ENCODE data around the gene SETBP1.

SETBP1 gene

DNA sequence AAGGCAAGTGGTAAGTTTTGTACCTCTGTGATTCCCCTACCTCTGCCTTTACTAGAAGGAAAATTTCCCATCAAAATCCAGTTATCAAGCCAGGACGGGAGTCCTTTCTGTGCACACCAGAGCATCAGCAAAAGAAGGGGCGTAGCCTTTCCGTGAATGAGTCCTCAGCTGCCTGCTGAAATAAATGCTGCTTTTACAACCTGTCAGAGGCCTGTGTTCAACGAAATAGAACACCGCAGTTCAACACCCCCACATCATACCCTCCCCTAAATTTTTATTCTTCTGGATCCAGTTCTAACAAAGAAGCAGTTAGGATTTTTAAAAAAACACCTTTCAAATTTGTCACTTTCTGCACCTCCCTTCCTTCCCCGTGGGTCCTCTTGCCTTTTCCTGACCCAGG lies 135.8 kb downstream of the SETBP1 start:
- no peak for DNase-seq (ENCODE audit: low read depth in 2 of 2)

DNA sequence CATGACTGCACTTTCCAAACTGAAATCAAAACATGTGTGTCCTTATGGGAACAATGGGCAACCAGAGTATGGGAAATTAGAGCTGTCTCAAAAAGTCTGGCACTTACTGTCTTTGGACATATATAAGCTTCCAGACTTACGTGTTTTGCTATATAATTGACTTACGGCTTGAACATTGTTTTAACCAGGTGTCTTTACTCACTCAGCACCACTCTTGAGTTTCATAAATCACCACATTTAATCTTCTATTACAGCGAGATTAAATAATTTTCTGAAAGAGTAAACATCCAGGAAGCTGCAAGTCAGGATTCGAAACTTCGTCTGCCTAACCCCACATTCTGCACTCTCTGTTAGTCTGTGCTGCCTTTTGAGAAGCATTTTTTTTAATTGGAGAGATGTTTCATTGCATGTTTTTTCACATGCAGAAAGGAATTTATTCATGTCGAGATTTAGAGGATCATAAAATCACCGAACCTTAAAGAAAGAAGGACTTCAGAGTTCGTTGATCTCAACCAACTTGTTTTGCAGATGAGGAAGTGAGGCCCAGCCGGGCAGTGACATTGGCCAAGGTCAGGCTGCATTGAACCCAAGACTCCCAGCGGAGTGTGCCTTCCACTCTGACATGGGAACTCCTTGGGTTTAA lies 137.3 kb downstream of the SETBP1 start:
- no peak for DNase-seq (ENCODE audit: low read depth in 2 of 2)

DNA sequence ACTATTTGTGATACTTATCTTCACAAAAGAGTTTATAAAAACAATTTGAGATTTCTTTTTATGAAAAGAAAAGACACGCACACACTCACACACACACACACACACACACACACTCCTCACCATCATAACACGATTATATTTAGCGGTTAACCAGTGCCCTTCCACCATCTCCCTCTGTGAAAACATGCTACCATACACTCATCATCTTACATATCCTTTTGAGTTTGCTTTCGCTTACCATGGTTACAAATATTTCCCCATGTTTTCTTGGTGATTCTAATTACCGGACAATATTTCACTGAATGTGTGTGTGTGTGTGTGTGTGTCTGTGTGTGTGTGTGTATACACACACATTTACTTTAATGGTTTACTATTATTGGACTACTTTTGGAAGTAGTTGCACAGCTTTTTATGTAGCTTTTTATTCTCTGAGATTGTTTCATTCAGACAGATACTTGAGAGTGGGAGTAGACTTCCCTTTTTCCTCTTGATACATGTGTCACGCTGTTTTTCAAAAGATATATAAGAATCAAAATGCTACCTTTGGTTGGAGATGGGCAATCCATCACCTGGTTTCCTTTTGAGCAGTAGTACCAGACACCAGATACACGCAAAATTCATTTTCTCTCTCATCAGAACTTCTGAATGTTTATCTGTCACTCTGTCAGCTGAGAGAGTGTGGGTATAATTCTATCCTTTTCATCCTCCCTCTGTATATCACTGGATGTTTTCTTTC lies 138.1 kb downstream of the SETBP1 start:
- no peak for DNase-seq (ENCODE audit: low read depth in 2 of 2)

DNA sequence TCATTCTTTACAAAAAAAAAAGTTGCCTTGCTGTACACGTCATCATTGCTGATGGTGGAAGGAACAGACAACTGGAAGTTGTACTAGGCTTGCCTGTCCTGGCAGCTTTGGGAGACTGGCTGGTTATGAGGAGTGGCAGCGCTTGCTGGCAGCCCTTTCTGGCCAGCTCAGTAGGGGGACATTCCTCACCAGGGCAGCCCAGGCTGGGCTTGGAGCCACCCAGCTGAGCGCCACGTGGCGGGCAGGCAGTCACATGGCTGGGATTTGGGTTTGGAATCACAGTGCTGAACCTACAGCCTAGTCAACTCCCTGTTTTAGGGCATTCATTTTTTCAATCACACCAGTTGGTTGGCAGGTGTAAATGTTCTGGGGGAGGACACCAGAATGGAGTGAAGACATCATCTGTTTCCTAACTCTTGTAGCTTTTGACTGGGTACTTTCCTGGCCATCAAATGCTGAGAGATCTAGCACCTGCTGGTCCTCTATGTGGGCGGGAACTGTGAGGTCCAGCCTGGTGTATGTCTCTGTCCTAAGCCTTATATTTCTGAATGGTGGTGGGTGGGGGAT lies 139.3 kb downstream of the SETBP1 start:
- DNase-seq (ENCODE audit: low read depth in 2 of 2): no peak

DNA sequence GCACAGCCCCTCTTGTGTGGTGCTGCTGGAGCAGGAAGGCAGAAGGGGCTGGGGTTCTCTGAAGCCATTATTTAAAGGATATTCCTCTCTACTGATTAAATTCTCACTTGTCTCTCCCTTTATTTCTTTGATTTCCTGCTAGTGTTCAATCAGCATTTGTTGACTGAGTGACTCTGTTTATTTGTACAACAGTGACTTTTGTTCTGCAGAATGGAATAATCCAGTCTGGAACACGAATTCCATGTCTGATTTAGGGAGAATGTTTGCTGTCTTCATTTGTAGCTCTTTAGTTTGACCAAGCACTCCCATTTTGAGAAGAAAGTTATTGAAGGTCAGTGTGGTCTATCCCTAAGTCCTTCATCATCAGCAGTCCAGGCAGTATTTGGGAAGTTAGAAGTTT lies 141.2 kb downstream of the SETBP1 start:
- no peak for DNase-seq (ENCODE audit: low read depth in 2 of 2)

DNA sequence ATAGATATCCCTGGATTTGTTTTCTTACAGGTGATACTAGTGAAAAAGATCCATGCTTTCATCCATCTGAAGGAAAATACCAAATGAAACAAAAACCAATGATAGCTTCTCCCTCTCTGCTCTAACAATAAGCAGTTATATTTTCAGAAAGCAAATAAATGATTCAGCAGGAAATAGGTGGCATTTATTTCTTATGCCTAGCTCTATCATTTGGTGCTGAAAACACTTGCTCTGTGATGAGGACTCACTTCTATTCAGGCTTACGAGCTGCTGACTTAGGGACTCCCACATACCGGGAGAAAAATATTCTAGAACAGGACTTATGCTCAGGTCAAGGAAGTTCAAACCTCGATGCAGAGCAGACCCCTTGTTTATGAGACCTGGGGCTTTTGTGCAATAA lies 142.6 kb downstream of the SETBP1 start:
- no peak for DNase-seq (ENCODE audit: low read depth in 2 of 2)

DNA sequence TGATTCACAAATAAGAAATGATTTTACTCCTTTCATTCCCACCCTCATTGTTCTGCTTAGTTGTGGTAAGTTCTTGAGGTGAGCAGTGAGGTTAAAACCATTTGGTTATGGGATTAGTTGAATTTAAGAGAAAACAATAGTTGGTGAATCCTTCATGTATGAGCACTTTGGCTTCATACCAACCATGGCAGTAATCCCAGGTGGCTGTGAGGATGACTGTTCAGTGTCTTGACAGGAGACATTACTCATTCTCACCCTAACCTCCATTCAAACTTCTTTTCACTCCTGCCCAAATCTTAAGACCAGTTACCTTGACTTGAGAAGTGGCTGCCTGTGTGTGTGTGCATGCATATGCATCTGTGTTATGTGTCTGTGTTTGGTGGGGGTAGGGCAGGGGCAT lies 143.1 kb downstream of the SETBP1 start:
- no peak for DNase-seq (ENCODE audit: low read depth in 2 of 2)

DNA sequence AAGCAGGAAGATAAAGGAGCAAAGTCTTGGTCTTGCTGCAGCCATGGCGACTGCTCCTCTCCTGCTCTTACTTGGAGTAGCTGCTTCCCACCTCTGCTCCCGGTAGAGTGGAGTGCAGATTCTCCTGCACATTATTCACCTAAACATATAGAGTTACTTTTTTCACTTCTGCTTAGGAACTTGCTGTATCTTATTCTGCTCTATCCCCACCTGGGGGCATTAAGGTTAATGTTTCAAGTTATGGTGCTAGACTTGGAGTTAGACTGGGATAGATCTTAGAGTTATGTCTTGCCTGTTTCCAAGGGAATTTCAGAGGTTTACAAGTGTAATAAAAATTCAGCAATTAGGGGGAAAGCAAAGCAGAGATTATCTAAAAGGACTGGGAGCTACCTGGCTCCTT lies 144.2 kb downstream of the SETBP1 start:
- DNase-seq (ENCODE audit: low read depth in 2 of 2): no peak

DNA sequence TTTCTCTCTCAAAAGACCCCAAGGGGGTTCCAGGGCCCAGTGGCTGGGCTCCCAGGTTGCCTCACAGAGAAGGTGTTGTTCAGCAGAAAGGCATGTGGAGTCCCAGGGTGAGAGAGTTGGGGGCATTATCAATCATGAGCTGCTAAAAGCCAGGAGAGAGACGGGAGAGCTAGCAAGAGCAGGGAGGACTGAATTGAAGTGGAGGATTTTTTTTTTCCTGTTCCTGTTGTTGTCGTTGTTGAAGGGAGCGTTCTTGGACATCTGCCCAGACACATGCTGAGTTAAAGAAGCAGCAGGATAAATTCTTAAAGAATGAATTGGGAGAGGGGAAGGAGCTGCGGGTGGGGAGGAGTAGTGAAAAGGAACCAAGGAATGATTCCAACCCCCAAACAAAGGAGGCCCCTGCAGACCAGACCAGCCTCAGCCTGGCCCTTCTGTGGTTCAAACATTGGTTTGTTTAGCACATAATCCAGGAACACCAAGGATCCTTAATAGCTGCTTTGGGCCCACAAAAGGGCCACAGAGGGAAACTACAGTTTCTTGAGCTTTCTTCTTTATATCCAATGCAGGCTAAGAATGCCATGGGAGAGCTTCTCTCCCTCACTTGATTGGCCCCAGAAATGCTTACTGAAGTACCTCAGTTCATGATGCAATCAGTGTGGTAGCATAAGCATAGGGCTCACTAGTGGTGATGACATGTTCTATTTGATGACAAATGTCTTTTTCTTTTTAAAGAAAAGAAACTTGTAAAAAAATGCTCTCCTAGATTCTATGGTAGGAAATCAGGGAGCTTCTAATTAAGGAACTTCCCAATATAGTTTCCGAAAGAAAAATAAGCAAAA lies 146.0 kb downstream of the SETBP1 start:
- no peak for DNase-seq (ENCODE audit: low read depth in 2 of 2)

DNA sequence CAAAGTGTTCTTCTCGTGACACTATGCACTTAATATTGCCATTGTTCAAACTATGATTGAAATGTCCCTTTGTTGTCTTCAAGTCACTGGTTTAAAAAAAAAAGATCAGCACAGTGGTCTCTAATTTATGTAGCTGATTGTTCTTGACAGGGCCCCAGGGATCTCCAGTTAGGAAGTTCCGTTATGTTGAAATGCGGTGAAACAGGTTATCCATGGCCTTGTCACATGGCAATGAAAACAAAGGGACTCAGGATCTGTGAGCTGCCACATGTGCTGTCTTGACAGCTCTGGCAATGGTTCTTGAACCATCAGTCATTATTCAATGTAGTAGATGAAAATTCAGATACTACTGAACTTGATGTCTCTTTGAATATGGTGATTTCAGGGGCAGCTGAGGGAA lies 147.4 kb downstream of the SETBP1 start:
- DNase-seq (ENCODE audit: low read depth in 2 of 2): no peak

DNA sequence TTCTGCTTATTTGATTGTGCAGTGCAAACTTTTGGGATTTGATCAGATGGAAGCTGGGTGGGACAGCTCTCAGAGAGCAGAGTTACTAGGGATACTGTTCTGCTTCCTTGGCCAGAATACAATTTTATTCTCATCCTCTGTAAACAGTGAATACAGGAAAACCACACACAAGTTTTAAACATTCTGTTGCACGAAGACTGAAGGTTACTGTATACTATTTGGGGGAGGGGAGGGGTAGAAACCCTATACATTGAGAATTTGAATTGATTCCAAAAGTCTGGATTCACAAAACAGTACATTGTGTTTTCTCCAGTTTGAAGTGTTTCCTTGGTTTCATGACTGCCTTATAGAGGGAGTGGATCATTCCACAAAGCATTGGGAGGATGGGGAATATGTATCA lies 149.9 kb downstream of the SETBP1 start:
- DNase-seq (ENCODE audit: low read depth in 2 of 2): no peak

DNA sequence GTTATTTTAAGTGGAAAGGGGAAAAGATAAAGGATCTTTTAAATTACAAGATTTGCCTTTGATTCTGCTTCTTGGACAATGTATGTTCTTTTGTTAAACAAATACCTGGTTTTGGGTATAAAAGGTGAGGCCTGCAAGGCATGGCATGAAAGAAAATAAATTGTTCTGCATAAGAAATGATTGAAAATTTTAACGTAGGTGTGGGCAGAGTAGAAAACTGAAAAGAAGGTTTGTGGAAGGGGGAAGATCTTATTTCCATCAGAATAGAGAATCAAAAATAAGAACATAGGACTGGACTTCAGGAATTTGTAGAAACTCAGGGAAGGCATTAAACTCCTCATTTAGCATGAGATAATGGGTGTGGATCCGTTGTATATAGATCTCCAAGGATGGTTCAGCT lies 153.1 kb downstream of the SETBP1 start:
- DNase-seq (ENCODE audit: low read depth in 2 of 2): no peak

DNA sequence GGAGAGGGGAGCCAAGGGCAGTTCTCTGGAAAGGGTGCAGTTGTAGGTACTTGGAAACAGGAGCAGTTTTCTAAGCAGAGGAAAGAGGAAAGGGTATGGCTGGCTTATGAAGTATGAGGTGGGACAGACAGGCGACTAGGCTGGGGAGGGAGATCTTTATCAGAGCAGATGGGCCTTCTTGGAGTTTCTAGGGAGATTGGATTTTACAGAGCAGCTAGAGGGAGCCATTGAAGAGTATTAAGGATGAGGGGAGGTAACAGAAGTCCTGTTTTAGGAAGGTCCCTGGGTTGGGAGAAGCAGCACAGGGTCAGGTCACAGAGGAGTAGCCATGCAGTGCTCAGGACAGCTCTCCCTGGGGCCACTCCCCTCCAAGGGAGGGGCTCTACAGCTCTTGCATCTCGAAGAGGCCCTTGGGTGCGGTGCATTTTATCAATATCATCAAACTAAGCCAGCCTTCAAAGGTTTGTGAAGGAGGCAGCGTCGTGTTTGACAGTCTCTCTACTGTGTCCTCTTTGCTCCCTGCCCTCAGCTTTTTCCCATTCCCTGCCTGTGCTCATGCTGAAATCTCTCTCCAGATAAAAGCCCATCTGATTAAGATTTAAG lies 154.3 kb downstream of the SETBP1 start:
- no peak for DNase-seq (ENCODE audit: low read depth in 2 of 2)

DNA sequence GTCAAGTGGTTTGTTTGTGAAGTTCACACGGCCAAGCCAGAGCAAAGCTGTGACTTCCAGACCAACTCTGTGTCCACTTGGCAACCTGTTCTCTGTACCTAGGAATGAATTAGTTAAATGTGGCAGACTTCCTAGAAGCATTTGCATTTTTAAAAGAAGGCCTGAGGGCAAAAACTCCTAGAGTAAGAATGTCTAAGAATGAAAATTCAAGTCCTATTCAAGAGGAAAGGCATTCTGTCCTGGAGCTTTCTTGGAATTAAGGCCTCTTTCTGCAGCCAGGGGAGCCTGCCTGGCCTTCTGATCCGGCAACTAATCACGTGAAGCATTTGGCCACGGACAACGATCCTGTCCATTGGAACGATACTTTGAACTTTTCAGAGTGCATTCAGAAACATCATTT lies 155.0 kb downstream of the SETBP1 start:
- DNase-seq (ENCODE audit: low read depth in 2 of 2): no peak

DNA sequence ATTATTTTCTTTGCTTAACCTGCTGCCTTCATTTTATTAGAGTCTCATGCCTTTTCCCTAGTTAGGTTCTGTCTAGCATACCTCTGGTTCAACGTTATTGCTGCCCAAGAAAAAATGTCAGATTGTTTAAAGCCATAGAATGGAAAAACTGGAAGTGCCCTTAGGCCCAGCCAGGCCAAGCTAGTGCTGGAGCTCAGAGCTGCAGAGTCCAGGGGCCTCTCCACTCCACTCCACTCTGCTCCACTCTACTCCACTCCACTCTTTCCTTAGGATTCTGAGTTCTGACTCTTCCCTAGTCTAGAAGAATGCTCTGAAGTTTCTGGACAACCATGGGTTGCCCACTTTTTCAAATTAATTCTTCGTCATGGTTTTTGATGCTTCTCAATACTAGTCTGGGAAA lies 155.6 kb downstream of the SETBP1 start:
- no peak for DNase-seq (ENCODE audit: low read depth in 2 of 2)

DNA sequence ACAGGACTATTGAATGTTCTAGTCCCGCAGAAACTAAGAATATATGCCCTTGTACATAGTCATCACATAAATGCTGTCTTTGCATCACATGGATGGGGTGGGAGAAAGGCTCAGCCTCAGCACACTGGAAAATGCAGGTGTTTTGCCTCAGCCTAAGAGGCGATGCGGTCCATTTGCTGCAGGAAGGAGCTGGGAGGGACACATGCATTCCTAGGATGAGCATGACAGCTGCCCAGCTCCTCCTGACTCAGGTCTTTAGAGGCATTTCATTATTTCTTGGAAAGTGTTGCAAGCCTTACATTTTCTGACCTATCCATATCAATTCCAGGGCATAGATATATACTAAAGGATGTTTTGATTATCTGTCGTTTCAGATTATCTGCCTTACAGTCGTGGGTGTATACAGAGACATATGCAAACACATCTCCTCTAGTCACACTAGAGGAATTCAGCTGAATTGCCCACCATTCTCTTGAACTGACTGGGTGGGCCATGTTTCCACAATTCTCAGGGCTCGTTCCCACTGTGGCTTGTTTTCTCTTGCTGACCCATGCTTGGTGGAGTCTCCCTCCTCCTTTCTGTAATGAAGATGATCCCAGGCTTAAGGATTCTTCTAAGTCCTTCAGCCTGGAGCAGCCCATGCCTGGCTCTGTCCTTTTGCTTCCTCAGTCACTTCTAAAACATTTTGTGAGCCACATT lies 156.9 kb downstream of the SETBP1 start:
- no peak for DNase-seq (ENCODE audit: low read depth in 2 of 2)

DNA sequence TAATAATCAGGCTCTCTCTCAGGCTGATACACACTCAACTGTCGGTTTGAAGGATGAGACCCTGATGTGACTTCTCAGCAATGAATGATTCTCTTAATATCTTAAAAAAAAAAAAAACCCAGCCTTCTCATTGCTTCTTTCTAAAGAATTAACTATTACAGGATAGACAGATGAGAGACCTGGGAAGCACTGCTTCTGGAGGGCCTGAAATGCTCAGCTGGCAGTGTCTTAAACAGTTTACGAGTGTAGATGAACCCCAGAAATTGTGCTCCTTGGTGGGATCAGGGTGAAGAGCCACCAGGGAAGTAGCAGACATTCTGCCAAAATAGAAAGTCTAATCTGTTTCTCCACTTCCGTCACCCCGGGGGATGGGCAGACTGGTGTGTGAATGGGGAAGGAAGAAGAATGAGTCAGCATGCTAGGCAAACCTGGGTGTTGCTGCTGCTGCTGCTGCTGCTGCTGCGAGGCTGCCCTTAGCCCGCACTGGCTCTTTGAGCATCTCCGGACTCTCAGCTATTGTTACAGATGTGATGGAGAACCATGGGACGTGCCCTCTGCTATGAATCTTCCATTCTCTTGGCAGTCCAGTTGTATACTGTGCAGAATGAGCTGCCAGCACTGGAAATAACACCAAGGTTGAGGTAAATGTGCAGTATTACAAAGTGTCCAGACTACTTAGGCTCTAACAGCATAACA lies 158.4 kb downstream of the SETBP1 start:
- peak; percentile 44 to 46 for DNase-seq (ENCODE audit: low read depth in 2 of 2)

DNA sequence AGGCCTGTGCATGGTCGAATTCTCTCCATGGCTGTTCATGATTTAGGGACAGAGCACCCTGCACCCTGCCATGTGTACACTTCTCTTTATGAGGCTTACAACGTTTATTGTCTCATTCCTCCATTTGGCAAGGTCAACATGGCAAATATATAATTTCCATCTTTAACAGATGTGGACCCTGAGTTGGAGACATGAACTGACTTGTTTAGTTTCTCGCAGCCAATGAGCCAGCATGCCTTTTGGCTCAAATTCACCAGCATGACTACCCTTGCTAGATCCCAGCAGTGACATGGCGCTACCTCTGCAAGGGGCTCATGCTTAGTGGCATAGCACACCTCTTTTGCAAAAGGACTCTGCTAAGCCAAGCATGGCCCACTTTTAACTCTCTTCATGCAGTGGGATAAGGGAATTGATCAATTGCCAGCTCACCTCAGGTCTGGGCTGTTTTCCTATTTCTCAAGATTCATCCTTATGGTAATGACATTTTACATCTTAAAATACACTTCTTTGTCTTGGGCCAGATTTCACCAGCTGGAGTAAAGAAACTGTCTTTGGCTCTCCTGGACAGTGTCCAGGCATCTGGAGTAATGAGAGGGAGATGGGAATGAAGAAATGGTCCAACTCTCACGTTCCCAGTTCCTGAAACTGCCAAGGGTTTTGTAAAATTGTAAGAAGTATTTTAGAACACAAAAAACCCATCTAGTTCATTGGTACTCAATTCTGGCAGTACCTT lies 159.5 kb downstream of the SETBP1 start:
- DNase-seq (ENCODE audit: low read depth in 2 of 2): no peak

DNA sequence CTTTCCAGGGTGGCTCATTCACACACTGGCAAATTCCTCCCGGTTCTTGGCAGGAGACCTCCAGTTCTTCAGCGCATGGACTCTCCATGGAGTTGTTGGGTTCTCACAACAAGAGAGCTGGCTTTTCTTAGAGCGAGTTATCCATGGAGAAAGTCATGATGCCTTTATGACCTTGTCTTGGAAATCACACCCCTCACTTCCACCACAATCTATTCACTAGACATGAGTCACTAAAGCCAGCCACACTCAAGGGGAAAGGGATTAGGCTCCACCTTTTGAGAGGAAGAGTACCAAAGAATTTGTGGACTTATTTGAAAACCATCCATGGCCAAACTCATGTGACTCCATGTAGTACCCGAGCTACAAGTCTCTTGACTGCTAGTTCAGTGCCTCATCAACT lies 160.5 kb downstream of the SETBP1 start:
- DNase-seq (ENCODE audit: low read depth in 2 of 2): no peak

All from stimulated activated CD4-positive, alpha-beta T cell treated with anti-CD3 and anti-CD28 coated beads, Interleukin-1b, Interleukin-23, amount 100 ng/mL, for 4 hours (primary cell).